ENCODE measurements around the gene KATNB1. TPM values are rescaled to one million over a fixed set of nuclear protein-coding genes. Genes with fewer than 3 reads are reported as not detected.

The KATNB1 gene
- polyA plus RNA-seq, 3 donors = 16.9 to 35.6 (median 17.7) TPM

DNA sequence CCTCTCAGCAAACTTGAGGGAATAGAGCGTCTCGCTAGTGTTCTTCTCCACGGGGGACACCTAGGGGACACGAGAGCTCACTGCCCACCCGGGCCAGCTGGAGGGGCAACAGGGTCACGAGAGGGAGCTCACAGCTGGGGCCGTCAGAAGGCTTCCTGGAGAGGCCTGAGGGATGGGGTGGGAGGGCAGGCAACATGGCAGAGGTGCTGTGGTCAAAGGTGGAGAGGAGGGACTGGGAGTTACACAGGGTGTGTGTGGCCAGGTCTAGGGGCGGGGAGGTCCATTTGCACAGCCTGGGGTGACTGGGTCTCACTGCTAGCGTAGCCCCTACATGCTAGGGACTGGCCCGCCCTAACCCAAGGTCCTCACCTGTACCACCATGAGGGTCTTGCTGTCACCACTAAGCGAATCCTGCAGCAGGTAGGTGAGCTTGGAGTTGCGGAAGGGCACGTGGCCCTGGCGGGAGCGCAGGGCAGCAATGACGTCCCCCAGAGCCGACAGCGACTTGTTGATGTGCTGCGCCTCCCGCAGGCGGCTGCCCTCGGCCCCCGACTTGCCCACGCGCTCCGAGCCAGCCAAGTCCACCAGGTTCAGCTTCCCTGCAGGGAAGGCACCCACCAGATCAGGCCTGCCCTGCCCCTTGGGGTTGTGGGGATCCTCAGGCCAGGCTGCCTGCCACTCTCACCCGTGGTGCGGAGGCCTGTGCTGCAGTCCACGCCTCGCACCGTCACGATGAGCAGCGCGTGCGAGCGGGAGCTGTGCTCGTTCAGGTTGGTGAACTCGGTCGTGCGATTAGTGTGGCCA is 25.0 kb downstream of the KATNB1 start:
- Histone ChIP-seq H3K4me2 (replicated peaks; ENCODE audit: extremely low read depth, low read length, poor library complexity, severe bottlenecking) (no peak overlapping the region), H4K20me1 (ENCODE audit: insufficient read depth, low read length) (no peaks in the 10 kb centered on the region), H3K4me3 (replicated peaks in 1 of 3; ENCODE audit: low read depth in 2 of 3, low read length in 3 of 3) (no peak overlapping the region), H3K27ac (ENCODE audit: low read depth in 1 of 2, low read length in 2 of 2) (no peak overlapping the region), H3K9ac (ENCODE audit: insufficient read depth, low read length, poor library complexity, severe bottlenecking) (no peak overlapping the region), H3K9me3 (replicated peaks in 1 of 2; ENCODE audit: control insufficient read depth in 1 of 2, insufficient read depth in 1 of 2, low read length in 2 of 2) (no peaks in the 10 kb centered on the region), H3K4me1 (ENCODE audit: control insufficient read depth in 1 of 2, insufficient read depth in 2 of 2, low read length in 2 of 2) (no peaks in the 10 kb centered on the region), H3K79me2 (ENCODE audit: insufficient read depth, low read length) (no peaks in the 10 kb centered on the region), H3K27me3 (ENCODE audit: control insufficient read depth in 2 of 2, insufficient read depth in 2 of 2, low read length in 2 of 2) (no peaks in the 10 kb centered on the region), H2AFZ (ENCODE audit: insufficient read depth, low read depth, low read length, poor library complexity, severe bottlenecking) (no peak overlapping the region), H3K36me3 (replicated peaks in 1 of 2; ENCODE audit: control insufficient read depth in 1 of 2, insufficient read depth in 2 of 2, low read length in 2 of 2) (peaks cover 6 to 8% of the 10 kb centered on the region in 2 donors)
- 95% methylated on average over 40 of the region's 40 CpGs for WGBS (ENCODE audit: insufficient coverage)
- Mint-ChIP-seq H3K27ac (peak overlapping the region in 1 of 7 donors; percentile 57), H3K9me3 (peaks cover 0 to 6% (median 0%) of the 10 kb centered on the region in 7 donors), H3K27me3 (ENCODE audit: low read depth in 3 of 3) (peaks cover 0 to 6% (median 2%) of the 10 kb centered on the region in 3 donors), H3K4me3 (no peak overlapping the region), H3K36me3 (peaks cover 9 to 14% of the 10 kb centered on the region in 2 donors), H3K4me1 (peaks cover 3% of the 10 kb centered on the region)
- intact Hi-C loops (cut with micrococcal nuclease) = no loop called here
- TF ChIP-seq, protein P1, sequence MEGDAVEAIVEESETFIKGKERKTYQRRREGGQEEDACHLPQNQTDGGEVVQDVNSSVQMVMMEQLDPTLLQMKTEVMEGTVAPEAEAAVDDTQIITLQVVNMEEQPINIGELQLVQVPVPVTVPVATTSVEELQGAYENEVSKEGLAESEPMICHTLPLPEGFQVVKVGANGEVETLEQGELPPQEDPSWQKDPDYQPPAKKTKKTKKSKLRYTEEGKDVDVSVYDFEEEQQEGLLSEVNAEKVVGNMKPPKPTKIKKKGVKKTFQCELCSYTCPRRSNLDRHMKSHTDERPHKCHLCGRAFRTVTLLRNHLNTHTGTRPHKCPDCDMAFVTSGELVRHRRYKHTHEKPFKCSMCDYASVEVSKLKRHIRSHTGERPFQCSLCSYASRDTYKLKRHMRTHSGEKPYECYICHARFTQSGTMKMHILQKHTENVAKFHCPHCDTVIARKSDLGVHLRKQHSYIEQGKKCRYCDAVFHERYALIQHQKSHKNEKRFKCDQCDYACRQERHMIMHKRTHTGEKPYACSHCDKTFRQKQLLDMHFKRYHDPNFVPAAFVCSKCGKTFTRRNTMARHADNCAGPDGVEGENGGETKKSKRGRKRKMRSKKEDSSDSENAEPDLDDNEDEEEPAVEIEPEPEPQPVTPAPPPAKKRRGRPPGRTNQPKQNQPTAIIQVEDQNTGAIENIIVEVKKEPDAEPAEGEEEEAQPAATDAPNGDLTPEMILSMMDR (IDR thresholded peaks at IDR 0.05) = no peak
- DNase-seq = no peak

DNA sequence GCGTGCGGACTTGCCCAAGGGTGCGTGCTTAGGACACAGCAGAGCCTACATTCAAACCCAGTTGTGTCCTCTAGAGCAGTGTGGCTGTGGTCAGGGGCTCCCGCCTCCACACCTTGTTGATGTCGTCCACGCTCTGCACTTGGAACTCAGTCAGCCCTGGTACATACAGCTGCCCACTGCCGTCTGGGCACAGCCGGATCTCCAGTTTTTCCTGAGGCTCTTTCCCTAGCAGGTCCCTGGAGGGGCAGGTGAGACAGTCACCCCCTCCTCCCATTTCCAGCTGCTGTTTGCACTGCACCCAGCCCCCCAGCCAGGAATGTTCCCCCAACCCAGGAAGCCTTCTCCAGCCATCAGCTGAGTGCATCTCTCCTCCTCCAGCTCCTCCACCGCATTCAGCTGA is 25.7 kb downstream of the KATNB1 start:
- Histone ChIP-seq H3K27ac (ENCODE audit: low read depth in 1 of 2, low read length in 2 of 2) (no peak overlapping the region), H3K4me1 (ENCODE audit: control insufficient read depth in 1 of 2, insufficient read depth in 2 of 2, low read length in 2 of 2) (no peaks in the 10 kb centered on the region), H4K20me1 (ENCODE audit: insufficient read depth, low read length) (no peaks in the 10 kb centered on the region), H3K9me3 (replicated peaks in 1 of 2; ENCODE audit: control insufficient read depth in 1 of 2, insufficient read depth in 1 of 2, low read length in 2 of 2) (no peaks in the 10 kb centered on the region), H2AFZ (ENCODE audit: insufficient read depth, low read depth, low read length, poor library complexity, severe bottlenecking) (no peak overlapping the region), H3K36me3 (replicated peaks in 1 of 2; ENCODE audit: control insufficient read depth in 1 of 2, insufficient read depth in 2 of 2, low read length in 2 of 2) (peaks cover 0 to under 1% of the 10 kb centered on the region in 2 donors), H3K4me3 (replicated peaks in 1 of 3; ENCODE audit: low read depth in 2 of 3, low read length in 3 of 3) (no peak overlapping the region), H3K79me2 (ENCODE audit: insufficient read depth, low read length) (no peaks in the 10 kb centered on the region), H3K27me3 (ENCODE audit: control insufficient read depth in 2 of 2, insufficient read depth in 2 of 2, low read length in 2 of 2) (no peaks in the 10 kb centered on the region), H3K9ac (ENCODE audit: insufficient read depth, low read length, poor library complexity, severe bottlenecking) (no peak overlapping the region), H3K4me2 (replicated peaks; ENCODE audit: extremely low read depth, low read length, poor library complexity, severe bottlenecking) (no peak overlapping the region)
- Mint-ChIP-seq H3K27me3 (ENCODE audit: low read depth in 3 of 3) (peaks cover 0 to 6% (median 2%) of the 10 kb centered on the region in 3 donors), H3K4me3 (no peak overlapping the region), H3K36me3 (peaks cover 2 to 6% of the 10 kb centered on the region in 2 donors), H3K4me1 (peaks cover 3% of the 10 kb centered on the region), H3K9me3 (peaks cover 0 to 6% (median 0%) of the 10 kb centered on the region in 7 donors), H3K27ac (no peak overlapping the region)
- no peak for DNase-seq
- intact Hi-C loops (cut with micrococcal nuclease) = no loop called here
- TF ChIP-seq, protein P1 (IDR thresholded peaks at IDR 0.05) = no peak
- WGBS (ENCODE audit: insufficient coverage) = 93% methylated on average over 9 of the region's 9 CpGs

Measured in CD14-positive monocyte (primary cell).